Heart left ventricle (tissue), 13 donors: ENCODE results near the gene B3GAT2.

Experiments used
- POLR2A ChIP-seq, 2 donors: fragments of 450-650 bp; IDR thresholded peaks; one replicate each; pipeline ENCODE4 v1.6.1; 2017; ENCODE audit warnings: antibody characterized with exemption in 2 of 2, mild to moderate bottlenecking in 2 of 2, moderate library complexity in 2 of 2
- TF ChIP-seq, protein P1 (sequence below), 12 donors: fragments of 200-600 bp; sonication (generic) in 4 of 12; IDR thresholded peaks; one replicate each; pipeline versions ENCODE4 v1.5.0 to v1.8.0; 2018 to 2022; ENCODE audit warnings: antibody characterized with exemption in 12 of 12, mild to moderate bottlenecking in 5 of 12
- donor health status: ischemic (EF 13 %, LVEDD 7.1; RV severe dilation, severe dysfunction).
- donor health status: DM: no; HTN: yes; CAD: no.
- donor health status: DM: no; HTN: no; CAD: no.
- donor health status: ischemic (EF 25% LVEDD 6.9; RV normal size, moderate dysfunction).
- donor health status: ischemic (EF 25% LVEDD 5.7; RV mildly dilated, moderate dysfunction).
- donor health status: ischemic (EF 35%, LVEDD 5.7; RV mildly dilated, moderate dysfunction).
- donor health status: nonischemic (EF 11% LVEDD 7.7; RV severe dilation, severe dysfunction).
- donor health status: DM: yes; HTN: yes; CAD: no.
- donor health status: PGD.
- donor health status: ischemic (EF 29% LVEDD 5.4; RV normal size, mild dysfunction).
- donor health status: nonischemic (EF 23%, LVEDD 6.1; RV moderate dilation, normal function).

GRCh38 chr6:70886661-70887060 lies 70.2 kb downstream of the B3GAT2 start:
- no peak for TF ChIP-seq POLR2A (IDR thresholded peaks at IDR 0.05)
- TF ChIP-seq, protein P1, sequence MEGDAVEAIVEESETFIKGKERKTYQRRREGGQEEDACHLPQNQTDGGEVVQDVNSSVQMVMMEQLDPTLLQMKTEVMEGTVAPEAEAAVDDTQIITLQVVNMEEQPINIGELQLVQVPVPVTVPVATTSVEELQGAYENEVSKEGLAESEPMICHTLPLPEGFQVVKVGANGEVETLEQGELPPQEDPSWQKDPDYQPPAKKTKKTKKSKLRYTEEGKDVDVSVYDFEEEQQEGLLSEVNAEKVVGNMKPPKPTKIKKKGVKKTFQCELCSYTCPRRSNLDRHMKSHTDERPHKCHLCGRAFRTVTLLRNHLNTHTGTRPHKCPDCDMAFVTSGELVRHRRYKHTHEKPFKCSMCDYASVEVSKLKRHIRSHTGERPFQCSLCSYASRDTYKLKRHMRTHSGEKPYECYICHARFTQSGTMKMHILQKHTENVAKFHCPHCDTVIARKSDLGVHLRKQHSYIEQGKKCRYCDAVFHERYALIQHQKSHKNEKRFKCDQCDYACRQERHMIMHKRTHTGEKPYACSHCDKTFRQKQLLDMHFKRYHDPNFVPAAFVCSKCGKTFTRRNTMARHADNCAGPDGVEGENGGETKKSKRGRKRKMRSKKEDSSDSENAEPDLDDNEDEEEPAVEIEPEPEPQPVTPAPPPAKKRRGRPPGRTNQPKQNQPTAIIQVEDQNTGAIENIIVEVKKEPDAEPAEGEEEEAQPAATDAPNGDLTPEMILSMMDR (IDR thresholded peaks at IDR 0.05): no peak
